H1 (cell line): ENCODE measurements around the gene VTN. TPM values are rescaled to one million over a fixed set of nuclear protein-coding genes. Genes with fewer than 3 reads are reported as not detected.

Source experiments
- CTCF ChIA-PET: fragments of 300-600 bp; sonication (Branson Sonifier 250); formaldehyde crosslinking; loops from one replicate; lab custom pipeline; 2021; ENCODE audit not compliant: partially characterized antibody; lab: Charles Lee
- POLR2A ChIA-PET: fragments of 300-600 bp; sonication (Branson Sonifier 250); formaldehyde crosslinking; loops from one replicate; lab custom pipeline; 2021; ENCODE audit warnings: inconsistent platforms; ENCODE audit not compliant: partially characterized antibody; lab: Charles Lee
- DNase-seq, 2 experiments: peaks; one replicate each; pipeline versions ENCODE4 v3.0.0 to v3.0.0-alpha.2; 2010 to 2022; ENCODE audit warnings: low spot score in 2 of 2, low read depth in 1 of 2, mixed read lengths in 1 of 2
- FAIRE-seq: peaks from 2 replicates; lab custom pipeline; 2011; peaks lifted over from hg19 to GRCh38; lab: Jason Lieb, UNC
- H2AFZ ChIP-seq: 2 replicates; pipeline ENCODE4 v1.8.1; 2012; ENCODE audit warnings: low read length, inconsistent platforms
- H2AK5ac ChIP-seq: 2 replicates; pipeline ENCODE4 v1.6.1; 2013; ENCODE audit warnings: low read depth, low read length
- H2BK120ac ChIP-seq: replicated peaks from 2 replicates; pipeline ENCODE3; 2013; ENCODE audit warnings: low read depth, low read length, inconsistent platforms
- H2BK12ac ChIP-seq: 2 replicates; pipeline ENCODE4 v1.6.1; 2013; ENCODE audit warnings: low read depth, low read length
- H2BK15ac ChIP-seq: 2 replicates; pipeline ENCODE4 v1.6.1; 2013; ENCODE audit warnings: low read length
- H2BK20ac ChIP-seq: 2 replicates; pipeline ENCODE4 v1.6.1; 2013; ENCODE audit warnings: low read length
- H2BK5ac ChIP-seq: 2 replicates; pipeline ENCODE4 v1.6.1; 2013; ENCODE audit warnings: low read depth, low read length
- H3K14ac ChIP-seq: 2 replicates; pipeline ENCODE4 v1.6.1; 2013; ENCODE audit warnings: inconsistent platforms; ENCODE audit not compliant: insufficient read length
- H3K18ac ChIP-seq: 2 replicates; pipeline ENCODE4 v1.6.1; 2013; ENCODE audit warnings: low read length; ENCODE audit errors: extremely low read depth
- H3K23ac ChIP-seq: 2 replicates; pipeline ENCODE4 v1.6.1; 2013; ENCODE audit warnings: inconsistent platforms; ENCODE audit not compliant: insufficient read length
- H3K23me2 ChIP-seq: 2 replicates; pipeline ENCODE4 v1.6.1; 2013; ENCODE audit warnings: low read depth, low read length
- H3K27ac ChIP-seq: 2 replicates; pipeline ENCODE4 v1.6.1; 2011; ENCODE audit warnings: low read depth, low read length, inconsistent platforms
- H3K27me3 ChIP-seq, 4 experiments: replicated peaks in 1 of 4; 1 replicate in 1 of 4; 2 replicates in 3 of 4; pipeline versions ENCODE4 v1.6.1 to v1.8.1; 2011 to 2013; ENCODE audit warnings: low read length in 3 of 4, mild to moderate bottlenecking in 3 of 4, inconsistent platforms in 2 of 4, mixed read lengths in 2 of 4, moderate library complexity in 1 of 4; ENCODE audit not compliant: control insufficient read depth in 3 of 4, insufficient read depth in 3 of 4; ENCODE audit errors: extremely low read depth in 1 of 4
- H3K36me3 ChIP-seq, 4 experiments: 2 replicates each; pipeline versions ENCODE4 v1.6.1 to v1.8.1; 2011 to 2013; ENCODE audit warnings: mild to moderate bottlenecking in 4 of 4, low read length in 3 of 4, moderate library complexity in 2 of 4, control low read depth in 1 of 4, inconsistent platforms in 1 of 4; ENCODE audit not compliant: insufficient read depth in 4 of 4, control insufficient read depth in 2 of 4
- H3K4ac ChIP-seq: replicated peaks from 2 replicates; pipeline ENCODE3; 2013; ENCODE audit warnings: low read length, low read depth, mixed read lengths, inconsistent platforms; ENCODE audit not compliant: insufficient read length
- H3K4me1 ChIP-seq, 4 experiments: replicated peaks in 1 of 4; 1 replicate in 1 of 4; 2 replicates in 3 of 4; pipeline versions ENCODE4 v1.6.1 to v1.8.1; 2011 to 2013; ENCODE audit warnings: low read length in 3 of 4, inconsistent platforms in 2 of 4, mixed read lengths in 1 of 4; ENCODE audit not compliant: insufficient read depth in 4 of 4, control insufficient read depth in 3 of 4
- H3K4me2 ChIP-seq, 2 experiments: 2 replicates each; pipeline versions ENCODE4 v1.6.1 to v1.8.1; 2011 to 2013; ENCODE audit warnings: low read depth in 2 of 2, low read length in 2 of 2, control low read depth in 1 of 2, inconsistent platforms in 1 of 2, mild to moderate bottlenecking in 1 of 2; ENCODE audit not compliant: insufficient read depth in 1 of 2
- H3K4me3 ChIP-seq, 4 experiments: fragments of 200-600, 300-600 bp in 1 of 4; sonication (generic), shearing (Covaris generic), sonication (Bioruptor Twin) in 1 of 4; 2 replicates each; pipeline versions ENCODE4 v1.5.1 to v1.8.1; 2011 to 2016; ENCODE audit warnings: low read length in 4 of 4, low read depth in 3 of 4, control low read depth in 2 of 4, inconsistent platforms in 2 of 4, mild to moderate bottlenecking in 2 of 4, mixed read lengths in 1 of 4, moderate library complexity in 1 of 4; ENCODE audit not compliant: insufficient read depth in 2 of 4; ENCODE audit errors: extremely low read depth in 1 of 4
- H3K56ac ChIP-seq: replicated peaks from 2 replicates; pipeline ENCODE3; 2013; ENCODE audit warnings: low read depth, mild to moderate bottlenecking, mixed read lengths, low read length, inconsistent platforms; ENCODE audit not compliant: insufficient read length
- H3K79me1 ChIP-seq: 2 replicates; pipeline ENCODE4 v1.6.1; 2013; ENCODE audit warnings: low read depth, low read length, control low read depth
- H3K79me2 ChIP-seq, 2 experiments: 2 replicates each; pipeline versions ENCODE4 v1.6.1 to v1.8.1; 2012 to 2013; ENCODE audit warnings: low read length in 2 of 2, mild to moderate bottlenecking in 2 of 2, inconsistent platforms in 1 of 2; ENCODE audit not compliant: insufficient read depth in 2 of 2, control insufficient read depth in 1 of 2
- H3K9ac ChIP-seq, 4 experiments: replicated peaks in 1 of 4; 1 replicate in 1 of 4; 2 replicates in 3 of 4; pipeline versions ENCODE4 v1.6.1 to v1.8.1; 2011 to 2013; ENCODE audit warnings: low read depth in 3 of 4, low read length in 3 of 4, control low read depth in 2 of 4, mild to moderate bottlenecking in 2 of 4, moderate library complexity in 2 of 4, inconsistent platforms in 1 of 4; ENCODE audit errors: extremely low read depth in 1 of 4
- H3K9me3 ChIP-seq, 2 experiments: 2 replicates each; pipeline versions ENCODE4 v1.6.1 to v1.8.1; 2012 to 2013; ENCODE audit warnings: mild to moderate bottlenecking in 2 of 2, moderate library complexity in 2 of 2, control low read depth in 1 of 2, inconsistent platforms in 1 of 2, low read depth in 1 of 2, low read length in 1 of 2, mixed read lengths in 1 of 2; ENCODE audit not compliant: insufficient read depth in 2 of 2
- H4K20me1 ChIP-seq, 2 experiments: replicated peaks in 1 of 2; 2 replicates each; pipeline versions ENCODE3 to v1.8.1; 2011 to 2013; ENCODE audit warnings: inconsistent platforms in 2 of 2, low read length in 2 of 2, mild to moderate bottlenecking in 1 of 2; ENCODE audit not compliant: insufficient read depth in 2 of 2, control insufficient read depth in 1 of 2
- H4K5ac ChIP-seq: 2 replicates; pipeline ENCODE4 v1.6.1; 2013; ENCODE audit warnings: low read length, low read depth, mixed read lengths, inconsistent platforms; ENCODE audit not compliant: insufficient read length
- H4K8ac ChIP-seq: 2 replicates; pipeline ENCODE4 v1.8.0; 2013; ENCODE audit warnings: mild to moderate bottlenecking, moderate library complexity, low read length, inconsistent platforms; ENCODE audit not compliant: insufficient read depth; ENCODE audit errors: extremely low read depth
- H4K91ac ChIP-seq: replicated peaks from 2 replicates; pipeline ENCODE3; 2013; ENCODE audit warnings: low read length, mixed read lengths, inconsistent platforms; ENCODE audit not compliant: insufficient read length
- ASH2L ChIP-seq: fragments of 200-600, 300-600 bp; sonication (generic); IDR thresholded peaks from one replicate; pipeline ENCODE4 v1.7.1; 2017; ENCODE audit warnings: low read length
- BCL11A ChIP-seq, 2 experiments: IDR thresholded peaks; one replicate each; pipeline ENCODE4 v1.6.1; 2011; ENCODE audit warnings: low read depth in 2 of 2, low read length in 2 of 2, mild to moderate bottlenecking in 2 of 2
- NANOG ChIP-seq: IDR thresholded peaks from 2 replicates; pipeline ENCODE4 v1.6.1; 2011; ENCODE audit warnings: low read length, low read depth, mild to moderate bottlenecking, inconsistent platforms; ENCODE audit not compliant: insufficient read depth, poor library complexity, severe bottlenecking
- NRF1 ChIP-seq: IDR thresholded peaks from 2 replicates; pipeline ENCODE4 v1.6.1; 2011; ENCODE audit warnings: mild to moderate bottlenecking, low read depth, low read length, improper control_type of control experiment
- POLR2AphosphoS5 ChIP-seq: IDR thresholded peaks from 2 replicates; pipeline ENCODE4 v1.6.1; 2011; ENCODE audit warnings: low read depth, low read length
- SAP30 ChIP-seq: fragments of 300-600 bp; sonication (generic); IDR thresholded peaks from 2 replicates; pipeline ENCODE4 v1.7.1; 2012; ENCODE audit warnings: low read length, moderate library complexity, mild to moderate bottlenecking, inconsistent platforms; ENCODE audit not compliant: insufficient read depth, insufficient replicate concordance
- SIRT6 ChIP-seq: IDR thresholded peaks from one replicate; pipeline ENCODE4 v1.7.1; 2012; ENCODE audit warnings: low read length, inconsistent platforms
- TAF1 ChIP-seq: IDR thresholded peaks from 2 replicates; pipeline ENCODE4 v1.6.1; 2011; ENCODE audit warnings: mild to moderate bottlenecking, low read depth, low read length
- WGBS, 2 experiments: shearing (Covaris generic) in 1 of 2; methylation state at CpG; one replicate each; pipeline versions ENCODE4 v1.1.6 to v1.1.7; 2013 to 2015; ENCODE audit warnings: low lambda C conversion rate in 2 of 2, mixed read lengths in 2 of 2, inconsistent platforms in 1 of 2, low coverage in 1 of 2, missing lambda C conversion rate in 1 of 2; ENCODE audit not compliant: insufficient replicate concordance in 2 of 2, insufficient coverage in 1 of 2, insufficient read length in 1 of 2; ENCODE audit errors: extremely low coverage in 1 of 2, missing lambda C conversion rate in 1 of 2; 5-methylcytosine and 5-hydroxymethylcytosine counted together
- polyA plus RNA-seq, 7 experiments: library from polyadenylated mRNA; depleted of rRNA in 3 of 7; stranded (reverse) in 5 of 7; unstranded in 2 of 7; fragments of >200 nt in 5 of 7; fragments of 200-250 nt in 2 of 7; gene quantifications; 1 replicate in 5 of 7; 2 replicates in 1 of 7; 4 replicates in 1 of 7; pipeline versions ENCODE4 v1.2.1 to v1.2.3, GENCODE V29; 2011 to 2013; ENCODE audit warnings: missing spikeins in 2 of 7, mixed read lengths in 2 of 7
- total RNA-seq: library from RNA; stranded (reverse); fragmentation: NEBNext Ultra II Directional; extraction: Animal tissue kit (Norgen Biotek cat#: 25700); gene quantifications from 2 replicates; pipeline ENCODE4 v1.2.1, GENCODE V29; 2021
- TF ChIP-seq, protein P1 (sequence below), 3 experiments: IDR thresholded peaks; 1 replicate in 2 of 3; 2 replicates in 1 of 3; pipeline versions ENCODE4 v1.5.1 to v1.6.1; 2011; ENCODE audit warnings: low read length in 3 of 3, mild to moderate bottlenecking in 3 of 3, inconsistent platforms in 2 of 3, low read depth in 1 of 3, moderate library complexity in 1 of 3; ENCODE audit not compliant: insufficient read depth in 1 of 3; ENCODE audit errors: control extremely low read depth in 1 of 3

The VTN gene
- total and polyA plus RNA-seq, 2 of the 8 experiments (the other 6 are each of a cell fraction or from before 2014, with no cell fraction given), result 0.18 TPM; not detected in 1

GRCh38 chr17:28391401-28391800 is 21.3 kb upstream of the VTN start:
- Histone ChIP-seq H3K9ac (no peak overlapping the region), H3K23ac (no peak overlapping the region), H4K8ac (no peak overlapping the region), H2BK20ac (no peak overlapping the region), H3K36me3 (0 out of 8 replicates have a peak, but pooled peaks cover 0 to 3% (median 0%) of the 10 kb centered on the region in 4 experiments), H3K18ac (no peak overlapping the region)
- FAIRE-seq, result no peak
- WGBS, 2 experiments, result 83% methylated on average over 2 of the region's 2 CpGs; no CpG with 5 or more reads in 1 of the 2 experiments
- POLR2A ChIA-PET, result interaction anchor here (12.7 kb wide), 1 partner anchor 11 kb away, joined by 135 read pairs; the partner anchor contains the start of gene SLC46A1
- CTCF ChIA-PET, result interaction anchor here (0.6 to 2.0 kb wide), 4 partner anchors 9 to 14 kb away, joined by 3 to 9 read pairs (median 3); no protein-coding TSS in a partner anchor
- TF ChIP-seq, protein P1, sequence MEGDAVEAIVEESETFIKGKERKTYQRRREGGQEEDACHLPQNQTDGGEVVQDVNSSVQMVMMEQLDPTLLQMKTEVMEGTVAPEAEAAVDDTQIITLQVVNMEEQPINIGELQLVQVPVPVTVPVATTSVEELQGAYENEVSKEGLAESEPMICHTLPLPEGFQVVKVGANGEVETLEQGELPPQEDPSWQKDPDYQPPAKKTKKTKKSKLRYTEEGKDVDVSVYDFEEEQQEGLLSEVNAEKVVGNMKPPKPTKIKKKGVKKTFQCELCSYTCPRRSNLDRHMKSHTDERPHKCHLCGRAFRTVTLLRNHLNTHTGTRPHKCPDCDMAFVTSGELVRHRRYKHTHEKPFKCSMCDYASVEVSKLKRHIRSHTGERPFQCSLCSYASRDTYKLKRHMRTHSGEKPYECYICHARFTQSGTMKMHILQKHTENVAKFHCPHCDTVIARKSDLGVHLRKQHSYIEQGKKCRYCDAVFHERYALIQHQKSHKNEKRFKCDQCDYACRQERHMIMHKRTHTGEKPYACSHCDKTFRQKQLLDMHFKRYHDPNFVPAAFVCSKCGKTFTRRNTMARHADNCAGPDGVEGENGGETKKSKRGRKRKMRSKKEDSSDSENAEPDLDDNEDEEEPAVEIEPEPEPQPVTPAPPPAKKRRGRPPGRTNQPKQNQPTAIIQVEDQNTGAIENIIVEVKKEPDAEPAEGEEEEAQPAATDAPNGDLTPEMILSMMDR (IDR thresholded peaks at IDR 0.05; ENCODE audit: control extremely low read depth in 1 of 3, insufficient read depth in 1 of 3, low read depth in 1 of 3, low read length in 3 of 3), result no peak
- no peak for TF ChIP-seq NRF1
- TF ChIP-seq SAP30, result no peak
- no peak for TF ChIP-seq BCL11A (IDR thresholded peaks at IDR 0.05; ENCODE audit: low read depth in 2 of 2, low read length in 2 of 2)
- TF ChIP-seq NANOG, result no peak
- TF ChIP-seq ASH2L, result no peak
- no peak for TF ChIP-seq SIRT6
- no peak for TF ChIP-seq TAF1
- TF ChIP-seq POLR2AphosphoS5, result no peak
- TF ChIP-seq, all 59 proteins: peak for 0
- H2BK12ac ChIP-seq, result no peak overlapping the region
- H3K9me3 ChIP-seq, result no peaks in the 10 kb centered on the region
- no peaks in the 10 kb centered on the region for H3K23me2 ChIP-seq
- DNase-seq, result no peak
- H2AFZ ChIP-seq, result no peak overlapping the region
- no peak overlapping the region for H3K14ac ChIP-seq
- H2BK5ac ChIP-seq, result no peak overlapping the region
- H3K56ac ChIP-seq, result no peak overlapping the region
- H2AK5ac ChIP-seq, result no peak overlapping the region
- no peak overlapping the region for H2BK120ac ChIP-seq
- H4K20me1 ChIP-seq, result no peaks in the 10 kb centered on the region
- no peak overlapping the region for H3K4me3 ChIP-seq
- no peak overlapping the region for H4K5ac ChIP-seq
- H3K4me1 ChIP-seq, result no peaks in the 10 kb centered on the region; a peak in 1 of 7 replicates
- H4K91ac ChIP-seq, result no peak overlapping the region
- no peaks in the 10 kb centered on the region for H3K27me3 ChIP-seq
- no peak overlapping the region for H3K27ac ChIP-seq
- no peak overlapping the region for H3K4ac ChIP-seq
- H2BK15ac ChIP-seq, result no peak overlapping the region
- no peaks in the 10 kb centered on the region for H3K79me1 ChIP-seq
- H3K4me2 ChIP-seq, result no peak overlapping the region
- H3K79me2 ChIP-seq, result no peaks in the 10 kb centered on the region
